Smooth muscle cell (in vitro differentiated cells): Measurements from ENCODE around the gene BACH1. TPM values are rescaled to one million over a fixed set of nuclear protein-coding genes. Genes with fewer than 3 reads are reported as not detected.

Experiments used
- DNase-seq: peaks from one replicate; lab custom pipeline; 2025; ENCODE audit not compliant: unreplicated experiment; lab: John Stamatoyannopoulos, UW
- H2AFZ ChIP-seq: fragments of 200-600 bp; sonication (generic); 2 replicates; pipeline ENCODE4 v1.6.0; 2016; ENCODE audit warnings: antibody characterized with exemption, low read depth, mild to moderate bottlenecking
- H3F3A ChIP-seq: fragments of 200-600 bp; sonication (generic); 2 replicates; pipeline ENCODE4 v1.6.0; 2017; ENCODE audit warnings: antibody characterized with exemption, low read depth
- H3K27ac ChIP-seq: fragments of 200-600 bp; sonication (generic); 2 replicates; pipeline ENCODE4 v1.5.1; 2016; ENCODE audit warnings: low read depth, mild to moderate bottlenecking
- H3K27me3 ChIP-seq: fragments of 200-600 bp; sonication (generic); 2 replicates; pipeline ENCODE4 v1.6.1; 2016; ENCODE audit warnings: low read depth, mild to moderate bottlenecking
- H3K36me3 ChIP-seq: fragments of 200-600 bp; sonication (generic); 2 replicates; pipeline ENCODE4 v1.5.1; 2016; ENCODE audit warnings: low read depth
- H3K4me1 ChIP-seq: fragments of 200-600 bp; sonication (generic); 2 replicates; pipeline ENCODE4 v1.5.1; 2016; ENCODE audit warnings: low read depth
- H3K4me2 ChIP-seq: fragments of 200-600 bp; sonication (generic); 2 replicates; pipeline ENCODE4 v1.6.0; 2016; ENCODE audit warnings: mild to moderate bottlenecking
- H3K4me3 ChIP-seq: fragments of 200-600 bp; sonication (generic); 2 replicates; pipeline ENCODE4 v1.5.1; 2016; ENCODE audit warnings: mild to moderate bottlenecking
- H3K79me2 ChIP-seq: fragments of 200-600 bp; sonication (generic); 2 replicates; pipeline ENCODE4 v1.6.0; 2016; ENCODE audit warnings: low read depth, mild to moderate bottlenecking
- H3K9ac ChIP-seq: fragments of 200-600 bp; sonication (generic); 2 replicates; pipeline ENCODE4 v1.6.0; 2016; ENCODE audit warnings: low read depth
- H3K9me3 ChIP-seq: fragments of 200-600 bp; sonication (generic); replicated peaks from 2 replicates; pipeline ENCODE4 v1.5.1; 2016; ENCODE audit warnings: low read depth
- H4K20me1 ChIP-seq: fragments of 200-600 bp; sonication (generic); 2 replicates; pipeline ENCODE4 v1.6.0; 2016; ENCODE audit warnings: low read depth
- CTCF ChIP-seq: fragments of 200-600 bp; sonication (generic); IDR thresholded peaks from 2 replicates; pipeline ENCODE4 v1.5.1; 2017; ENCODE audit warnings: borderline replicate concordance, mild to moderate bottlenecking, antibody characterized with exemption; ENCODE audit not compliant: insufficient read depth, poor library complexity, severe bottlenecking
- WGBS: methylation state at CpG from one replicate; pipeline ENCODE4 v1.1.7; 2016; ENCODE audit warnings: low lambda C conversion rate; 5-methylcytosine and 5-hydroxymethylcytosine counted together
- polyA plus RNA-seq: library from polyadenylated mRNA; unstranded; fragments of >200 nt; fragmentation: Nextera tagmentation; extraction: Ambion mirVana; gene quantifications from 2 replicates; pipeline ENCODE4 v1.2.1, GENCODE V29; 2016
- total RNA-seq: library from RNA; depleted of rRNA; stranded (reverse); fragments of >200 nt; gene quantifications from 2 replicates; pipeline ENCODE4 v1.2.3, GENCODE V29; 2014

Gene BACH1
- total and polyA plus RNA-seq, 2 experiments from 2014 or later: 29.5 to 103 TPM

GRCh38 chr21:29360799-29361765 is 62.4 kb downstream of the BACH1 start:
- no peak for TF ChIP-seq CTCF
- H3K27me3 ChIP-seq: no peaks in the 10 kb centered on the region
- no peaks in the 10 kb centered on the region for H4K20me1 ChIP-seq
- H3K79me2 ChIP-seq: no peaks in the 10 kb centered on the region
- no peak overlapping the region for H3K4me3 ChIP-seq
- no peak for DNase-seq
- no peak overlapping the region for H3K9ac ChIP-seq
- H3K27ac ChIP-seq: no peak overlapping the region
- H2AFZ ChIP-seq: no peak overlapping the region
- WGBS: 84% methylated on average over 9 of the region's 9 CpGs
- H3K4me2 ChIP-seq: no peak overlapping the region
- H3K4me1 ChIP-seq: peaks cover 5% of the 10 kb centered on the region
- H3K36me3 ChIP-seq: peaks cover 11% of the 10 kb centered on the region
- H3K9me3 ChIP-seq: no peaks in the 10 kb centered on the region
- no peaks in the 10 kb centered on the region for H3F3A ChIP-seq

DNA sequence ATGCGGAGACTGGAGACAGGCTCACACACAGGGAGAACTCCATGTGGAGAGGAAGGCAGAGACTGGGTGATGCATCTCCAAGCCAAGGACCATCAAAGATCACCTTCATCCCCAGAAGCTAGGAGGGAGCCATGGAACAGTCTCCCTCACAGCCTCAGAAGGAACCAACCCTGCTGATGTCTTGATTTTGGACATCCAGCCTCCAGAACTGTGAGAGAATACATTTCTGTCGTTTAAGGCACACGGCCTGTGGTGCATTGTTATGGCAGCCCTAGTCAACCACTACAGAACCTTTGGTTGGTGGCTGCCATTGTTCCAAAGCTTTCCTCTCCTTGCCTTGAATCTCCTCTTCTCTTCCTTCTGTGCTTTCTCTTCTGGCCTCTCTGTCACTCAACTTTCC is 64.0 kb downstream of the BACH1 start:
- no peak for DNase-seq
- WGBS: 97% methylated on average over 3 of the region's 3 CpGs
- no peak overlapping the region for H2AFZ ChIP-seq
- H3F3A ChIP-seq: no peaks in the 10 kb centered on the region
- H3K27ac ChIP-seq: no peak overlapping the region
- H3K9ac ChIP-seq: no peak overlapping the region
- no peak overlapping the region for H3K4me3 ChIP-seq
- no peak for TF ChIP-seq CTCF
- H3K36me3 ChIP-seq: peaks cover 16% of the 10 kb centered on the region
- H3K9me3 ChIP-seq: no peaks in the 10 kb centered on the region
- H3K4me1 ChIP-seq: peaks cover 5% of the 10 kb centered on the region
- no peaks in the 10 kb centered on the region for H4K20me1 ChIP-seq
- H3K79me2 ChIP-seq: no peaks in the 10 kb centered on the region
- no peaks in the 10 kb centered on the region for H3K27me3 ChIP-seq
- H3K4me2 ChIP-seq: no peak overlapping the region

- Histone ChIP-seq H3K4me2 (no peak overlapping the region), H3K9ac (no peak overlapping the region), H3K36me3 (peaks cover 16% of the 10 kb centered on the region), H2AFZ (no peak overlapping the region), H3F3A (no peaks in the 10 kb centered on the region), H3K27me3 (no peaks in the 10 kb centered on the region), H3K9me3 (no peaks in the 10 kb centered on the region), H4K20me1 (no peaks in the 10 kb centered on the region), H3K4me3 (no peak overlapping the region), H3K27ac (no peak overlapping the region), H3K4me1 (peaks cover 5% of the 10 kb centered on the region), H3K79me2 (no peaks in the 10 kb centered on the region)
- TF ChIP-seq CTCF: no peak
- no peak for DNase-seq
- WGBS: 96% methylated on average over 8 of the region's 8 CpGs
Observed at GRCh38 chr21:29365661-29366265, 67.0 kb downstream of the BACH1 start.
